ENCODE results near the gene DDX24.

DNA sequence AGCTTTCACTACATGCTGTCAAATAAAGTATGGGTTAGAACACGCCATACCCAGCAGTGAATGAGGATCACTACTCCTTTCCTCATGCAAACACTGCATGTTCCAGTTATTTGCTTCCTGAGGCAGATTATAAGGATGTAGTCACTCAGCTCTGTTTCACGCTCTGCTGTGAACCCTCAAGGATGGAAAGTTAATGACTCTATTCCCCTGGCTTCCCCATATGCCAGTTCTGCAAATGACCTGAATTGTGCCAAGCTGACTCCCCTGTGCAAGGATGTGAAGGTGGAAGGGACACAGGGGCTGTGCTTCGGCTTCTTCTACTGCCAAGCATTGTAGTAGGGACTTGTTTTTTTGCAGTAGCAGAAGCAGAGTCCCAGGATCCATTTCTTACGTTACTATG is 6.9 kb upstream of the DDX24 start:
- TF ChIP-seq, protein P1, sequence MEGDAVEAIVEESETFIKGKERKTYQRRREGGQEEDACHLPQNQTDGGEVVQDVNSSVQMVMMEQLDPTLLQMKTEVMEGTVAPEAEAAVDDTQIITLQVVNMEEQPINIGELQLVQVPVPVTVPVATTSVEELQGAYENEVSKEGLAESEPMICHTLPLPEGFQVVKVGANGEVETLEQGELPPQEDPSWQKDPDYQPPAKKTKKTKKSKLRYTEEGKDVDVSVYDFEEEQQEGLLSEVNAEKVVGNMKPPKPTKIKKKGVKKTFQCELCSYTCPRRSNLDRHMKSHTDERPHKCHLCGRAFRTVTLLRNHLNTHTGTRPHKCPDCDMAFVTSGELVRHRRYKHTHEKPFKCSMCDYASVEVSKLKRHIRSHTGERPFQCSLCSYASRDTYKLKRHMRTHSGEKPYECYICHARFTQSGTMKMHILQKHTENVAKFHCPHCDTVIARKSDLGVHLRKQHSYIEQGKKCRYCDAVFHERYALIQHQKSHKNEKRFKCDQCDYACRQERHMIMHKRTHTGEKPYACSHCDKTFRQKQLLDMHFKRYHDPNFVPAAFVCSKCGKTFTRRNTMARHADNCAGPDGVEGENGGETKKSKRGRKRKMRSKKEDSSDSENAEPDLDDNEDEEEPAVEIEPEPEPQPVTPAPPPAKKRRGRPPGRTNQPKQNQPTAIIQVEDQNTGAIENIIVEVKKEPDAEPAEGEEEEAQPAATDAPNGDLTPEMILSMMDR (IDR thresholded peaks at IDR 0.05) = no peak
- TF ChIP-seq POLR2AphosphoS5 (IDR thresholded peaks at IDR 0.05) = no peak
- no peak for TF ChIP-seq POLR2A (IDR thresholded peaks at IDR 0.05)
- TF ChIP-seq EP300 (IDR thresholded peaks at IDR 0.05; ENCODE audit: low read depth) = no peak

Measured in transverse colon (tissue), 4 donors.